ENCODE data around the gene AGBL5.
A peak's percentile ranks its signal among the peaks of the same experiment; 100 is the strongest.

The AGBL5 gene

GRCh38 chr2:27050996-27051901 lies at the start of gene AGBL5:
AGBL5 (plus strand) TSS chr2:27051668; CDS start chr2:27052959, 1,291 bp downstream.
- peak; percentile 92 to 98 for DNase-seq (ENCODE audit: low read depth in 1 of 2, low spot score in 1 of 2)
- in situ Hi-C loops (cut with HindIII; ENCODE audit: low pct_unique_long_range_greater_than_20kb, low sequenced_read_pairs) = no loop called here
- no peak for TF ChIP-seq JUND (IDR thresholded peaks at IDR 0.05; ENCODE audit: low read depth)

- in situ Hi-C loops (cut with HindIII; ENCODE audit: low pct_unique_long_range_greater_than_20kb, low sequenced_read_pairs) = no loop called here
- TF ChIP-seq JUND (IDR thresholded peaks at IDR 0.05; ENCODE audit: low read depth) = no peak
- DNase-seq (ENCODE audit: low read depth in 1 of 2, low spot score in 1 of 2) = no peak
Observed at GRCh38 chr2:27001950-27002349, 49.5 kb upstream of the AGBL5 start.

GRCh38 chr2:27003007-27003406 lies 48.5 kb upstream of the AGBL5 start:
- TF ChIP-seq JUND (IDR thresholded peaks at IDR 0.05; ENCODE audit: low read depth) = no peak
- DNase-seq (ENCODE audit: low read depth in 1 of 2, low spot score in 1 of 2) = no peak
- in situ Hi-C loops (cut with HindIII; ENCODE audit: low pct_unique_long_range_greater_than_20kb, low sequenced_read_pairs) = no loop called here

DNA sequence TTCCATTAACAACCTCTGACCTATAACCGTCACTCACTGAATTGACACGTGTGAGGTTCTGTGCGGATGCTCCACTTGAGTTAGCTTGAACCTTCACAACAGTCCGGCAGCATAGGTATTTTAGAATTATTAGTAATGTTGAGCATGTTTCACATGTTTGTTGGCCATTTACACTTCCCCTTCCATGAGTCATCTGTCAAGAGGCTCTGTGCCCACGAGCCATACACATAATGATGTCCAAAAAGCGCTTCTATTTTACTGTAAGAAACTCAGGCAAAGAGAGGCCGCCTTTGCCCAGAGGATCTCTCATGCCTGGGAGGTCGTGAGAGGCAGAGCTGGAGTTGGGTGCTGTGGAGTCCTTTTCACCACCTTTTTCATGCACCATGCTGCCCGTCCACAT lies 47.6 kb upstream of the AGBL5 start:
- TF ChIP-seq JUND (IDR thresholded peaks at IDR 0.05; ENCODE audit: low read depth) = no peak
- in situ Hi-C loops (cut with HindIII; ENCODE audit: low pct_unique_long_range_greater_than_20kb, low sequenced_read_pairs) = no loop called here
- DNase-seq (ENCODE audit: low read depth in 1 of 2, low spot score in 1 of 2) = no peak

- no peak for TF ChIP-seq JUND (IDR thresholded peaks at IDR 0.05; ENCODE audit: low read depth)
- no peak for DNase-seq (ENCODE audit: low read depth in 1 of 2, low spot score in 1 of 2)
- in situ Hi-C loops (cut with HindIII; ENCODE audit: low pct_unique_long_range_greater_than_20kb, low sequenced_read_pairs) = no loop called here
Observed at GRCh38 chr2:27006602-27007415, 44.7 kb upstream of the AGBL5 start.

- no peak for DNase-seq (ENCODE audit: low read depth in 1 of 2, low spot score in 1 of 2)
- no peak for TF ChIP-seq JUND (IDR thresholded peaks at IDR 0.05; ENCODE audit: low read depth)
- in situ Hi-C loops (cut with HindIII; ENCODE audit: low pct_unique_long_range_greater_than_20kb, low sequenced_read_pairs) = no loop called here
Observed at GRCh38 chr2:27007416-27008374, 43.8 kb upstream of the AGBL5 start.

DNA sequence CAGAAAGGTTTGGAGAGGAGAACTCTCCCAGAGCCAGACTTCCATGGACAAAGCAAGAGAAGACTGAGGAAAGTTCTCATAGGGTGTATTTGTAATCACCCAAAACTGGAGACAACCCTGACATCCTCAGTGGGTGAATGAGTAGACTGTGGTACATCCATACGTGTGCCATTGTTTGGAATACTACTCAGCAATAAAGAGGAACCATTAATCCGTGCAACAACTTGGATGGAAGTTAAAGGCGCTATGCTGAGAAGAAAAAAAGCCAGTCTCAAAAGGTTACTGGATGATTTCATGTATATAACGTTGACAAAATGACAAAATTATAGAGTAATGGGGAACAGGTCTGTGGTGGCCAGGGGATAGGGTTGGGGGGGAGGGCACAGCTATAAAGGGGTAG lies 42.8 kb upstream of the AGBL5 start:
- in situ Hi-C loops (cut with HindIII; ENCODE audit: low pct_unique_long_range_greater_than_20kb, low sequenced_read_pairs) = no loop called here
- TF ChIP-seq JUND (IDR thresholded peaks at IDR 0.05; ENCODE audit: low read depth) = no peak
- DNase-seq (ENCODE audit: low read depth in 1 of 2, low spot score in 1 of 2) = no peak

GRCh38 chr2:27009083-27009482 lies 42.4 kb upstream of the AGBL5 start:
- TF ChIP-seq JUND (IDR thresholded peaks at IDR 0.05; ENCODE audit: low read depth) = no peak
- DNase-seq (ENCODE audit: low read depth in 1 of 2, low spot score in 1 of 2) = no peak
- in situ Hi-C loops (cut with HindIII; ENCODE audit: low pct_unique_long_range_greater_than_20kb, low sequenced_read_pairs) = no loop called here

GRCh38 chr2:27009716-27010115 lies 41.8 kb upstream of the AGBL5 start:
- no peak for TF ChIP-seq JUND (IDR thresholded peaks at IDR 0.05; ENCODE audit: low read depth)
- in situ Hi-C loops (cut with HindIII; ENCODE audit: low pct_unique_long_range_greater_than_20kb, low sequenced_read_pairs) = no loop called here
- no peak for DNase-seq (ENCODE audit: low read depth in 1 of 2, low spot score in 1 of 2)

DNA sequence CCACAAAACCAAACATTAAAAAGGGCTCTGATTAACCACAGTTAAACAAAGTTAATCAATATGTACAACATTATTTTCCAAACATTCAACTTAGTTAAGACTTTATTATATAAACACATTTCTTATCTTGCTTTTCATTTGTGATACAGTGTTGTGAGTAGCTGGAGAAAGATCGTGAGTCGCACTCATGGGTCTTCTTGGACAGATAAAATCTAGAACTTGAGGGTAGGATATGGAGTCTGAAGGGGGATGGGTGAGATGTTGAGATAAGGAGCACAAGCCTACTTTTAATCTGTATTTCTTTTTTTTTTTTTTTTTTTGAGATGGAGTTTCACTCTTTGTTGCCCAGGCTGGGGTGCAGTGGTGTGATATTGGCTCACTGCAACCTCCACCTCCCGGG lies 41.3 kb upstream of the AGBL5 start:
- DNase-seq (ENCODE audit: low read depth in 1 of 2, low spot score in 1 of 2) = no peak
- no peak for TF ChIP-seq JUND (IDR thresholded peaks at IDR 0.05; ENCODE audit: low read depth)
- in situ Hi-C loops (cut with HindIII; ENCODE audit: low pct_unique_long_range_greater_than_20kb, low sequenced_read_pairs) = no loop called here

- in situ Hi-C loops (cut with HindIII; ENCODE audit: low pct_unique_long_range_greater_than_20kb, low sequenced_read_pairs) = no loop called here
- no peak for TF ChIP-seq JUND (IDR thresholded peaks at IDR 0.05; ENCODE audit: low read depth)
Observed at GRCh38 chr2:27013738-27014137, 37.7 kb upstream of the AGBL5 start.

GRCh38 chr2:27014771-27015433 lies 36.6 kb upstream of the AGBL5 start:
- no peak for TF ChIP-seq JUND (IDR thresholded peaks at IDR 0.05; ENCODE audit: low read depth)
- no peak for DNase-seq (ENCODE audit: low read depth in 1 of 2, low spot score in 1 of 2)
- in situ Hi-C loops (cut with HindIII; ENCODE audit: low pct_unique_long_range_greater_than_20kb, low sequenced_read_pairs) = no loop called here

More at GRCh38 chr2:27013738-27014137, 37.7 kb upstream of the AGBL5 start:
- DNase-seq (ENCODE audit: low read depth in 1 of 2, low spot score in 1 of 2) = no peak

Measured in T47D (cell line).